ENCODE results near the gene WDR49. TPM values are rescaled to one million over a fixed set of nuclear protein-coding genes. Genes with fewer than 3 reads are reported as not detected.

The WDR49 gene
- total RNA-seq, 4 donors from 2014 or later, result 0.26 to 0.52 TPM; not detected in 2

GRCh38 chr3:167611718-167612117, 42.0 kb downstream of the WDR49 start:
- DNase-seq (ENCODE audit: low spot score in 2 of 2), result no peak
- no peak for TF ChIP-seq CTCF (IDR thresholded peaks at IDR 0.05)
- TF ChIP-seq POLR2A (IDR thresholded peaks at IDR 0.05), result no peak
- H3K4me3 ChIP-seq (ENCODE audit: low read depth, poor library complexity, severe bottlenecking), result no peak overlapping the region
- intact Hi-C loops (cut with DNase I; ENCODE audit: low total_unique reads), result no loop called here
- 68 to 71% methylated on average over 2 of the region's 2 CpGs for WGBS, 2 donors

DNA sequence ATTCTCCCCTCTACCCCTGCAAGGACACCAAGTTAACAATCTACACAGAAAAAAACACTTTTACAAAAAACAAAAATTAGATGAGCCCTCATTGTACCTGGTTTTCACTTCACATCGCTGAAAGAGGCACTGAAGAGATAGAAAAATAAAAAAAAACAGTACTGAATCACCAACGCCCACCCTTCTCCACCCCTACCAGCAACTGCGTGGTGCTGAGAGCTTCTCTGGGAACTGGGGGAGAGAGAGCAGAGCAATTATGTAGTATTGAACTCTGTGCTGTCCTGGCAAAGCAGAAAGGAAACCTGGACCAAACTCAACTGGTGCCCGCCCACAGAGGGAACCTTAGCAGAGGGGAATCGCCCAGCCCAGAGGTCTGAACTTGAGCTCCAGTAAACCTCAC, 44.6 kb downstream of the WDR49 start:
- no peak overlapping the region for H3K4me3 ChIP-seq (ENCODE audit: low read depth, poor library complexity, severe bottlenecking)
- intact Hi-C loops (cut with DNase I; ENCODE audit: low total_unique reads), result no loop called here
- DNase-seq (ENCODE audit: low spot score in 2 of 2), result no peak
- 72 to 75% methylated on average over 5 of the region's 5 CpGs for WGBS, 2 donors
- TF ChIP-seq CTCF (IDR thresholded peaks at IDR 0.05), result no peak
- no peak for TF ChIP-seq POLR2A (IDR thresholded peaks at IDR 0.05)

DNA sequence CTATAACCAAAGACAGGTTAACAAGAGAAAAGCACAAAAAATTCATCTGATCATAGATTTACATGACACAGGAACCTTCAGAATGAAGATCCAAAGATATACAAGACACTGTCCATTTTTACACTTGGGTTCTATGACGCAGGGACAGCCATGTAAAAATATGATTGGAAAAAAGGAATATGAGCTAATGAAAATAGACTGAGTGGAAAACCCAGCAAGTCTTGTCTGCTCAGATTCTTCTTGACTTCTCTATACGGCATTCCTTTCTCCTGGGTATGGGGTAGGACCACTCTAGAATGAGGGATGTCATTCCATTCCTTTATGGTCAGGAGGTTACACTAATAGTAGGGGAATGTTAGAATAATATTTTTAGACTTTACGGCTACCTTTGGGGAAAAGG, 46.9 kb downstream of the WDR49 start:
- H3K4me3 ChIP-seq (ENCODE audit: low read depth, poor library complexity, severe bottlenecking), result no peak overlapping the region
- no peak for DNase-seq (ENCODE audit: low spot score in 2 of 2)
- TF ChIP-seq CTCF (IDR thresholded peaks at IDR 0.05) (no peak), POLR2A (IDR thresholded peaks at IDR 0.05) (no peak)
- WGBS, 2 donors, result 95 to 98% methylated on average over 3 of the region's 3 CpGs
- intact Hi-C loops (cut with DNase I; ENCODE audit: low total_unique reads), result no loop called here

- 76 to 81% methylated on average over 2 of the region's 2 CpGs for WGBS, 2 donors
- TF ChIP-seq POLR2A (IDR thresholded peaks at IDR 0.05) (no peak), CTCF (IDR thresholded peaks at IDR 0.05) (no peak)
- intact Hi-C loops (cut with DNase I; ENCODE audit: low total_unique reads), result no loop called here
- no peak overlapping the region for H3K4me3 ChIP-seq (ENCODE audit: low read depth, poor library complexity, severe bottlenecking)
- DNase-seq (ENCODE audit: low spot score in 2 of 2), result no peak
Measured at GRCh38 chr3:167605871-167606270, 47.9 kb downstream of the WDR49 start.

DNA sequence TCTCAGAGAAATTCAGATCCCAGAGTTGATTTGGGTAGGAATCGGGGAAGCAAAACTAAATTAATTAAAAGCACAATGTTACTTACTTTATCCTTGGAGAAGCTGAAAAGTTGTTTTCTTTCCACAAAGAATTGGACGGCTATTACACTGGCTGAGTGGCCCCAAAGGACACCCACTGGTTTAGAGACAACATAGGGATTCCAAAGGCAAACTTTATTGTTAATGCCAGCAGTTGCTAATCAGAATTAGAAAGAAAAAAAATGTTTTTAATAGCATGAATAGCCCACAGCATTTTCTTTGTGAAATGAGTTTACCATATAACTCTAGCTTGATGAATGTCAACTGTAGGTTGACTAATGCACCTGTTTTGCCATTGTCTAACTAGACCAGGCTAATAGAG, 51.7 kb downstream of the WDR49 start:
- TF ChIP-seq CTCF (IDR thresholded peaks at IDR 0.05), result no peak
- no peak overlapping the region for H3K4me3 ChIP-seq (ENCODE audit: low read depth, poor library complexity, severe bottlenecking)
- intact Hi-C loops (cut with DNase I; ENCODE audit: low total_unique reads), result no loop called here
- 69 to 74% methylated on average over 2 of the region's 2 CpGs for WGBS, 2 donors
- DNase-seq (ENCODE audit: low spot score in 2 of 2), result no peak

GRCh38 chr3:167587651-167588050, 66.1 kb downstream of the WDR49 start:
- 94% methylated on average over 3 of the region's 3 CpGs for WGBS, 2 donors
- H3K4me3 ChIP-seq (ENCODE audit: low read depth, poor library complexity, severe bottlenecking), result no peak overlapping the region
- intact Hi-C loops (cut with DNase I; ENCODE audit: low total_unique reads), result no loop called here
- TF ChIP-seq CTCF (IDR thresholded peaks at IDR 0.05) (no peak), POLR2A (IDR thresholded peaks at IDR 0.05) (no peak)
- no peak for DNase-seq (ENCODE audit: low spot score in 2 of 2)

Measured in lower leg skin (tissue), 4 donors.